Astrocyte of the spinal cord (primary cell): ENCODE data around the gene SUGCT.
A peak's percentile ranks its signal among the peaks of the same experiment; 100 is the strongest.

Experiments used
- DNase-seq: peaks from one replicate; pipeline ENCODE4 v3.0.0; 2011; ENCODE audit warnings: low read depth, low spot score
- H3K4me3 ChIP-seq: 2 replicates; pipeline ENCODE4 v1.5.1; 2011; ENCODE audit warnings: low read depth, mild to moderate bottlenecking, low read length, moderate library complexity
- CTCF ChIP-seq: IDR thresholded peaks from 2 replicates; pipeline ENCODE4 v1.5.1; 2012; ENCODE audit warnings: low read depth, mild to moderate bottlenecking, low read length, inconsistent platforms
- in situ Hi-C: cut with HindIII; loops from 2 replicates; pipeline ENCODE4 v1.10.0; 2017; ENCODE audit warnings: low sequenced_read_pairs

SUGCT gene

GRCh38 chr7:40492946-40493345 lies 358.1 kb downstream of the SUGCT start:
- DNase-seq, result no peak
- H3K4me3 ChIP-seq, result no peak overlapping the region
- in situ Hi-C loops, result no loop called here
- no peak for TF ChIP-seq CTCF

- DNase-seq, result peak; percentile 52
- H3K4me3 ChIP-seq, result no peak overlapping the region
- in situ Hi-C loops, result no loop called here
- TF ChIP-seq CTCF, result no peak
These were observed 358.8 kb downstream of the SUGCT start for GRCh38 chr7:40493609-40494051.

- in situ Hi-C loops, result no loop called here
- no peak for DNase-seq
- TF ChIP-seq CTCF, result no peak
- no peak overlapping the region for H3K4me3 ChIP-seq
These were observed 364.2 kb downstream of the SUGCT start for GRCh38 chr7:40498924-40499510.

- TF ChIP-seq CTCF, result no peak
- peak; percentile 57 for DNase-seq
- no peak overlapping the region for H3K4me3 ChIP-seq
- in situ Hi-C loops, result no loop called here
These were observed 364.9 kb downstream of the SUGCT start for GRCh38 chr7:40499718-40500117.

- no peak overlapping the region for H3K4me3 ChIP-seq
- in situ Hi-C loops, result no loop called here
- no peak for DNase-seq
- no peak for TF ChIP-seq CTCF
These were observed 365.4 kb downstream of the SUGCT start for GRCh38 chr7:40500219-40500618.

- H3K4me3 ChIP-seq, result no peak overlapping the region
- no peak for DNase-seq
- TF ChIP-seq CTCF, result no peak
- in situ Hi-C loops, result no loop called here
These were observed 367.6 kb downstream of the SUGCT start for GRCh38 chr7:40502359-40502758.
